Measurements from ENCODE around the gene TYMS.
"Not testable (repeated sequence)": the region's sequence is repeated elsewhere in the genome, so short reads cannot be mapped to it uniquely, and the experiment has no call there.

TYMS gene

DNA sequence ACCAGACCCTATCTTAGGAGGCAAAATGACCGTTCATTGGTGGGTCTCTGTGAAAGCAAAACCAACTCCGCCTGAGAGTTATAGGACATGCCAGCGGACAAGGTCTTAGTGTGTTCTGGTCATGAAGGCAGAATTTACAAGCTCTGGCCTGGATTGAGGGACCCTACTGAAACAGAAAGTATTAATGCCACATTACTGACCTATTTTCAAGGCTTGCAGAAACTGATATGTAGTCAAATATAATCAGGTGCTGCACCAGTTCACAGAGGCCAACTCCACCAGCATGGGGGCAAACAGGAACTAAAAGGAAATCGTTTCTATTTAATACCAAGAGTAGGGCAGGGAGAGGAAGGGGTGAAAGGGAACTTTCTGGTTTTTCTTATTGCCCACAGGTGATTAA lies 19.7 kb downstream of the TYMS start:
- no peak for DNase-seq (ENCODE audit: low read depth in 2 of 2)

- no peak for DNase-seq (ENCODE audit: low read depth in 2 of 2)
Observed at GRCh38 chr18:677951-678381, 20.5 kb downstream of the TYMS start.

DNA sequence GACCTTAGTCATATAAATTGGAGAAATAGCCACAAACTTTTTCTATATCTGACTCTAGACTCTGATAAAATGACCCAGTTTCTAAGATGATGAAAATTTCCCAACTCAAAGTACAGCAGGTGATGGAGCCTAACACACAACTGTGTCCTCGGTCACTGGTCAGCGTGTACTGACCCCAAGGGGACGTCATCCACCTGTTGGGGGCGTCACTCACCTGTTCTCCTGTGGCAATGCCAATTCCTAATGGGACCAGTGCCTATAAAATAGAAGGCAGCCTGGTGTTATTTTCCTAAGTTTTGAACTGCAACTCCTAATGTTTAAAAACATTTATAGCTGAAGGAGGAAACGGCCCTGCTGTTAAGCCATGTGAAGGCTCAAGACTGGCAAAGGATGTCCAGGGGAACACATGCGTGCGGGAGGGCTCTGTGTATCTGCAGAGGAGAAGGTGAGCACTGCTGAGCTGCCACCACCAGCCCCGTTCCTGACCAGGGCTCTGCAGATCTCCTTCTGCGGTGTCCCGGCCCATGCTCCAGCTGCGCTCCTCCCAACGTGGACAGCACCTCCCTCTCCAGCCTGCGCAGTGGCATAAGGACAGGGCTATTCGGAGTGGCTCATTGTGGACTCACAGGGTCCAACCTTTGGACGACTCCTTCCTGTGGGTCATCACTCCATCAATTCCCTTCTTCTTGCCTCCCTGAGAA lies 21.2 kb downstream of the TYMS start:
- DNase-seq (ENCODE audit: low read depth in 2 of 2), result no peak

GRCh38 chr18:679516-679915 lies 22.1 kb downstream of the TYMS start:
- DNase-seq (ENCODE audit: low read depth in 2 of 2), result no peak

GRCh38 chr18:680392-680791 lies 22.9 kb downstream of the TYMS start:
- no peak for DNase-seq (ENCODE audit: low read depth in 2 of 2)

DNA sequence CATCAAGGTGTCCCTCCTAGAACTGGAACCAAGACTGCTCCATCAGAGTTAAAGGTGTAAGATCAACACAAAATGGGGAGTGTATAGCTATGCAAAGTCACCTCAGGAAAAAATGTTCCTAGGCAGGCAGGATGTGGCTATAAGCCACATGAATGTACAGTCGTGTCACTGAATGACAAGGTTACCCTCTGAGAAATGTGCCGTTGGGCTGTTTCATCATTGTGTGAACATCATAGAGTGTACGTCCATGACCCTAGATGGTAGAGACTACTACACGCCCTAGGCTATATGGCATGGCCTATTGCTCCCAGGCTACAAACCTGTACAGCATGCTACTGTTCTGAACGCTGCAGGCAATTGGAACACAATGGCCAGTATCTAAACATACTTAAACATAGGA lies 24.5 kb downstream of the TYMS start:
- DNase-seq (ENCODE audit: low read depth in 2 of 2), result peak; percentile 29 to 44

DNA sequence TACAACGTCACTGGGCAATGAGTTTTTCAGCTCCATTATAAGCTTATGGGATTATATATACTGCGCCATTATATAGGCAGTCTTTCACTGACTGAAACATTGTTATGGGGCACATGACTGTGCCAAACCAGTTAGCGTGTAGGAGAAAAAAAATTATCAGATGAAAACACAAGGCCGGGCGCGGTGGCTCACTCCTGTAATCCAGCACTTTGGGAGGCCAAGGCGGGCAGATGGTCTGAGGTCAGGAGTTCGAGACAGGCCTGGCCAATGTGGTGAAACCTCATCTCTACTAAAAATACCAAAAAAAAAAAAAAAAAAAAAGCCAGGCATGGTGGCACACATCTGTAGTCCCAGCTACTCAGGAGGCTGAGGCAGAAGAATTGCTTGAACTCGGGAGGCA lies 25.0 kb downstream of the TYMS start:
- DNase-seq (ENCODE audit: low read depth in 2 of 2), result not testable (repeated sequence)

GRCh38 chr18:682833-683232 lies 25.4 kb downstream of the TYMS start:
- no peak for DNase-seq (ENCODE audit: low read depth in 2 of 2)

- no peak for DNase-seq (ENCODE audit: low read depth in 2 of 2)
Observed at GRCh38 chr18:683531-683930, 26.1 kb downstream of the TYMS start.

DNA sequence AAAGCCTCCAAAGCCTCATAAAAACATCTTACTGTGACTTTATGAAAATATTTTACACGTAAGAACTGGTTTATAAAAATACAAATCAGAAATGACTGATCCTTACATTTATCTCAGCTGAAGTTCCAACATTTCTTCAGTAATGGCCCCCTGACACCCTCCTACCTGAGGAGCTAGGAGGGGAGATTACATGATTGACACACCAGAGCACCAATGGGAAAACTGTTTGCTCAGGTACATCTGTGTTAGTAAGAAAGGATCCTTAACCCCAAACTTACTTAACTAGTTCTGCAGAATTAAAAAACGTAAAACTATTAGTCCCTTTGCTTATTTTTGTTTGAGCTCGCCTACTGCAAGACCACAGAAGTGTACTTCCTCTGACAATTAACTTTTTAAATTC lies 28.0 kb downstream of the TYMS start:
- no peak for DNase-seq (ENCODE audit: low read depth in 2 of 2)

DNA sequence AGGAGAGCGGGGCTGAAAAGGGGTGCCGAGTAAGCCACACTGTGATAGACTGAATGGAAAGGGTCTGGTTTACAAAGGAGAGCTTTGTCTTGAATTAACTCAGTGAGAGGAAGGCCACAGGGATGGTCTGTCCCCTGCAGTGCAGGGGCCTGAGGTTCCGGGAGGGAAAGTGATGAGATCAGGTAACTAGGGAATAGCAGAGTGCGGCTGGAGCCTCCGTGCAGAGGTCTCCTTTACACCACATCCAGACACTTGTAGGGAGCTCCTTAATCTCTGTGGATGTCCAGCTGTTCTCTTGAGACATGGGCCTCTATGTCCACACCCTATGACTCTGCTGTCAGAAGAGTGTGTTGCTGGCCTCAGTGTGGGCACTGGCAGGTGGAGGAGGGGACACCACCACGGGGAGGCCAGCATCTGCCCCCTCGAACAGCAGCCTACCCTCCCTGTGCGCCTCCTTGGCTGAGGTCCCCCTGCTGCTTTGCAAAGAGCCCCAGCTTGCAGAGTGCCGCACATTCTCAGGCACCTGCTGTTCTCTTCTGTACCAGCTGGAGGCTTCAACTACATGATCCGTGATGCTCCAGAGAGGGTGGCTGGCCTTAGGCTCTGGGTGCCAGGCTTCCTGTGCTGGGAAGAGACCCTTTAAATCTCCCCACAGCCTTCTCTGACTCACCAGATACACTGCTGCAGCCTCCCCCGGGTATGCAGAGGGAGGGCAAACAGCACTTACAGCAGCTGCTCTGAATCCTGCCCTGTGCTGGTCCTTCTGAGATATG lies 29.1 kb downstream of the TYMS start:
- no peak for DNase-seq (ENCODE audit: low read depth in 2 of 2)

DNA sequence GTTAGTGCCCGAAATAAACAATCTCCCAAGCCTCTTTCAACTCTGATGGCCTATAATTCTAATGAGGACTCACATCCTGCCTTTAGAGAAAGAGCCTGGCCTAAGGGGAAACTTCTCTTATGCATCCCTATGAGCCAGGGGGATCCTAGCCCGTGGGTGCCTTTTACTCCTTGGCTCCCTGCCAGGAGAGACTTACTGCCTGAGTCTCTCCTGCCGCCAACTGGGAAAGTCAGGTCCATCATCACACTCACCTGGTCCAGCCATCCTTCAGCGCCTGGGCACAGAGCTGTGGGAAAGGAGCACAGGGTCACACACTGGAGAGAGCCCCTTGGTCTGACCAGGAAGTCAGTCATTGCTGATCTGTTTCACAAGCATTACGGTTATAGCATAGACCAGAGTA lies 30.9 kb downstream of the TYMS start:
- no peak for DNase-seq (ENCODE audit: low read depth in 2 of 2)

DNA sequence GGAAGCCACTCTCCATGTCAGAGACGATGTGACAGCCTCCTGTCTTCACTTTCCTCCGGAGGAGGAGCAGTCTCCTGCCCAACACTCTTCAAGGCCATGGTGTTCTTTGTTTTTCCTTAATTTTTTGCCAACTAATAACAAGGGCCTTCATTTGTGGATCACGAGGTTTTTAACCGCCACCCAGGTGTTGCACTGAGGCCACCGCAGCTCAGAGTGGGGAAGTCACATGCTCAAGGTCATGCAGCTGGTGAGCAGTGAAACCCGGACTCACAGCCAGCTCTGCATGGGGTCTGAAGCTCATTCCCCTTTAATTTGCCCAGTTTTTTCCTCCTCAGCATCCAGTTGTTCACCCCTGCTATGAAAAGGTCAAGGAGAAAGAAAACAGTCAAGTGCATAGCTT lies 35.4 kb downstream of the TYMS start:
- no peak for DNase-seq (ENCODE audit: low read depth in 2 of 2)

DNA sequence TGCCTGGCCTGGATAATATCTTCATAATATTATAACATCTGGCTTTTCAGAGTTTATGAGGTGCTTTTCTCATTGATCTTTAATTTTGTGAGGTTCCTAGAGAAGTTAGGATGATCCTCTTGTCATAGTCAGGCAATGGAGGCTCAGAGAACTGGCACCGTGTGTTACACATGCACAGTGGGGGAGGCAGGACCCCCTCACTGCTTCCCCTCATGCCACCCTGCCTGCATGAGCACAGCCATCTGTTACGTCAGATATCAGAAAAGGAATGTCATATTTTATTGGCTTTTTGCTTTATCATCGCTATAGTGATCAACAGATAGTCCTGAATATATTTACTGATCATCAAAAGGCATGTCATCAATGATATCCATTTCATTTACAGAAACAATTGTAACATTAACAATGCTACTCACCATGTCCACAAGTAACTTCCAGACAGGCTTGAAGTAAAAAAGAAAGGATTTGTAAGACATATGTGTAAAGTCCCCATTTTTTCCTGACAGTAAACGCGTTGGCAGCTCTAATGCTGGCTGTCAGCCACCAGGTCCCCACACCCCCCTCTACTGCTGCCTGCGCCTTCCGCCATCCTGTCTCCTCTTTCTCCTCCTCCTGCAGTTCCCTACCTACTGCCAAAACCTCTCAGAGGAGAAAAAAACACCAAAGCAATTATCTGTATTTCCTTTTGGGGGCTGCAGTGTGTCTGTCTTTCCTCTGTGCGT lies 36.2 kb downstream of the TYMS start:
- no peak for DNase-seq (ENCODE audit: low read depth in 2 of 2)

- no peak for DNase-seq (ENCODE audit: low read depth in 2 of 2)
Observed at GRCh38 chr18:697012-697411, 39.6 kb downstream of the TYMS start.

DNA sequence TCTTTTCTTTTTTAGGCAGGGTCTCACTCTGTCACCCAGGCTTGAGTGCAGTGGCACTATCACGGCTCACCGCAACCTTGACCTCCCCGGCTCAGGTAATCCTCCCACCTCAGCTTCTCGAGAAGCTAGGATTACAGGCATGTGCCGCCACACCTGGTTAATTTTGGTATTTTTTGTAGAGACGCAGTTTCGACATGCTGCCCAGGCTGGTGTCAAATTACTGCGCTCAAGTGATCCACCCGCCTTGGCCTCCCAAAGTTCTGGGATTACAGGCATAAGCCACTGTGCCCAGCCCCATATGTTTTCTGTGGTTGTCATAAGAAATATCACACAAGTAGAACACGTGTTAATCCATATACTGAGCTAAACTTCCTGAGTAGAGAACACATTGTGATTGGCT lies 40.3 kb downstream of the TYMS start:
- DNase-seq (ENCODE audit: low read depth in 2 of 2), result no peak

DNA sequence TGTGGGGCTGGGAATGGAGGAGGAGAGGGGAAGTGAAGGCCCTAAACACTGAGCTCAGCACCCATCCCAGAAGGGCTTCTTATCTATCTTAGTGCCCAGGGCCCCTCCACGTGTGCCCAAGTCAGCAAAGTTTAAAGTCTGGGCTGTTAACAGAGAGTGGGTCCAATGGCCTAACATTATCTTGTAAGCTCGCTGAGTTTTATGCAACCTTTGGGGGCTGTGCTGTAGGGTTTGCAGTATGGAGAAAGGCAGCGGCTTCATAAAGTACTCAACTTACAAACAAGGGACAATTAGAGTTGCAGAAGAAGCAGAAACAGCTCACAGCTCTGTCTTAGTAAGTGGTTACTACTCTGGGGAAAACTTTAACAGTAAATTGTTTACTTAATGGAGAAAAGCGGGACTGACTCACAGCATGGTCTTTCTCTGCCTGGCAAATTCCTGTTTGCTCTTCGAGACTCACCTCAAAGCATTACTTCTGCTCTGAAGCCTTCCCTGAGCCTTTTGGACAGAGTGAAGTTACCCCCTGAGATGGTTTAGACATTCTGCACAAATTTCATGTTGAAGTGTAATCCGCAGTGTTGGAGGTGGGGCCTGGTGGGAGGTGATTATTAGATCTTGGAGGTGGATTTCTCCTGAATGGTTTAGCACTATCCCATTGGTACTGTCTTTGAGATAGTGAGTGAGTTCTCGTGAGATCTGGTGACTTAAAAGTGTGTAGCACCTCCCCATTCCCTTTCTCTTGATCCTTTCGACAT lies 45.9 kb downstream of the TYMS start:
- DNase-seq (ENCODE audit: low read depth in 2 of 2), result no peak

DNA sequence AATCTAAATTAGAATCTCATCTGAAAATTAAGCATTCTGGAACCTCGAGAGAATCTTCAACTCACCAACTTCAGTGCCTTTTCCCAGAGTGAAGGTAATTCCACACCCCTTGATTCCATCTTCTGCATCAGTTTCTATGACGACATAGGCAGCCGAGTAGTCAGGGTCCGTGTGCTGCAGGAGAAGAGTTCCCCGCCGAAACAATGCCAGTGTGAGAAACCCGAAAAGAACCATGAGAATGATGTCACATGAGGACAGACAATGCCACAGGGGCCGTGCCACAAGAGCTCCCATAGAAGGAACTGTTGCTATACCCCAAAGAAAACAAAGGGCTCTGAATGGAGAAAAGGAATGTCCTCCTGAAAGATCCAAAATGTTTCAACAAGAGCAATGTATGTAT lies 49.0 kb downstream of the TYMS start:
- no peak for DNase-seq (ENCODE audit: low read depth in 2 of 2)

GRCh38 chr18:708096-708495 lies 50.6 kb downstream of the TYMS start:
- DNase-seq (ENCODE audit: low read depth in 2 of 2), result no peak

GRCh38 chr18:709771-710170 lies 52.3 kb downstream of the TYMS start:
- no peak for DNase-seq (ENCODE audit: low read depth in 2 of 2)

GRCh38 chr18:710418-711300 lies 53.2 kb downstream of the TYMS start:
- no peak for DNase-seq (ENCODE audit: low read depth in 2 of 2)
